ENCODE measurements around the gene ZBTB7B.

DNA sequence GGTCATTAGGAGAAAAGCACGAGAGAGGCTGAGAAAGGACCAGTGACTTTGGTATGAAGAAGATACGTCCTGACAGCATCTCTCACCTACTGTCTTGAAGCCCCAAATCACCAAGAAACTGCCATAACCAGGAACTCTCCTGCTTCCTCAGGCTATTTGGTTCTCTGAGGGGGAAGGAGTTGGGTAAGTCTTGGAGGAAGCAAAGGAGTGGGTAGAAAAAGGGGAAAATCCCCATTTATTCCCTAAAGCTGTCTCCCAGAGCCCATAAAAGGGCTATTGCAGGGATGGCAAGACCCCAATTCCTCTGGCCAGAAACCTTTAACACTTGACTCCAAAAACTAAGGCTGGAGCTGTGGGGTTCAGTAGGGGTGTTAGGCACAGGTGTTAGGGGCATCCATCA, 44.6 kb upstream of the ZBTB7B start:
- TF ChIP-seq POLR2A (IDR thresholded peaks at IDR 0.05), result no peak
- TF ChIP-seq, protein P1, sequence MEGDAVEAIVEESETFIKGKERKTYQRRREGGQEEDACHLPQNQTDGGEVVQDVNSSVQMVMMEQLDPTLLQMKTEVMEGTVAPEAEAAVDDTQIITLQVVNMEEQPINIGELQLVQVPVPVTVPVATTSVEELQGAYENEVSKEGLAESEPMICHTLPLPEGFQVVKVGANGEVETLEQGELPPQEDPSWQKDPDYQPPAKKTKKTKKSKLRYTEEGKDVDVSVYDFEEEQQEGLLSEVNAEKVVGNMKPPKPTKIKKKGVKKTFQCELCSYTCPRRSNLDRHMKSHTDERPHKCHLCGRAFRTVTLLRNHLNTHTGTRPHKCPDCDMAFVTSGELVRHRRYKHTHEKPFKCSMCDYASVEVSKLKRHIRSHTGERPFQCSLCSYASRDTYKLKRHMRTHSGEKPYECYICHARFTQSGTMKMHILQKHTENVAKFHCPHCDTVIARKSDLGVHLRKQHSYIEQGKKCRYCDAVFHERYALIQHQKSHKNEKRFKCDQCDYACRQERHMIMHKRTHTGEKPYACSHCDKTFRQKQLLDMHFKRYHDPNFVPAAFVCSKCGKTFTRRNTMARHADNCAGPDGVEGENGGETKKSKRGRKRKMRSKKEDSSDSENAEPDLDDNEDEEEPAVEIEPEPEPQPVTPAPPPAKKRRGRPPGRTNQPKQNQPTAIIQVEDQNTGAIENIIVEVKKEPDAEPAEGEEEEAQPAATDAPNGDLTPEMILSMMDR (IDR thresholded peaks at IDR 0.05), result no peak

Data from esophagus squamous epithelium (tissue), 4 donors.